NCI-H1436 (cell line): ENCODE results near the gene HNRNPDL.
"Not testable (repeated sequence)": the region's sequence is repeated elsewhere in the genome, so short reads cannot be mapped to it uniquely, and the experiment has no call there.

Source experiments
- DNase-seq: peaks from one replicate; lab custom pipeline; 2025; lab: John Stamatoyannopoulos, UW

HNRNPDL gene

GRCh38 chr4:82432596-82432995, 2.3 kb upstream of the HNRNPDL start:
- no peak for DNase-seq

- no peak for DNase-seq
Observed at GRCh38 chr4:82431831-82432230, 1.6 kb upstream of the HNRNPDL start.

GRCh38 chr4:82430964-82431745, 893 bp upstream of the HNRNPDL start:
- peak; percentile 34 for DNase-seq

GRCh38 chr4:82429728-82430192, 502 bp downstream of the HNRNPDL start:
- no peak for DNase-seq

GRCh38 chr4:82428969-82429727, 1.1 kb downstream of the HNRNPDL start:
- peak; percentile 88 for DNase-seq

- no peak for DNase-seq
Observed at GRCh38 chr4:82428526-82428968, 1.7 kb downstream of the HNRNPDL start.

GRCh38 chr4:82425478-82425877, 4.8 kb downstream of the HNRNPDL start:
- no peak for DNase-seq

- no peak for DNase-seq
Observed at GRCh38 chr4:82423245-82424054, 6.8 kb downstream of the HNRNPDL start.

- no peak for DNase-seq
Observed at GRCh38 chr4:82422616-82423015, 7.6 kb downstream of the HNRNPDL start.

GRCh38 chr4:82421796-82422560, 8.3 kb downstream of the HNRNPDL start:
- DNase-seq = no peak

GRCh38 chr4:82419451-82419850, 10.8 kb downstream of the HNRNPDL start:
- DNase-seq = no peak

- no peak for DNase-seq
Observed at GRCh38 chr4:82415922-82416365, 14.3 kb downstream of the HNRNPDL start.

- not testable (repeated sequence) for DNase-seq
Observed at GRCh38 chr4:82415061-82415460, 15.2 kb downstream of the HNRNPDL start.

GRCh38 chr4:82403725-82404124, 26.5 kb downstream of the HNRNPDL start:
- DNase-seq = no peak

GRCh38 chr4:82402196-82402775, 28.0 kb downstream of the HNRNPDL start:
- DNase-seq = no peak

GRCh38 chr4:82401600-82401999, 28.7 kb downstream of the HNRNPDL start:
- no peak for DNase-seq

GRCh38 chr4:82398263-82398662, 32.0 kb downstream of the HNRNPDL start:
- DNase-seq = no peak

- DNase-seq = no peak
Observed at GRCh38 chr4:82397527-82397926, 32.7 kb downstream of the HNRNPDL start.

- no peak for DNase-seq
Observed at GRCh38 chr4:82394896-82395295, 35.4 kb downstream of the HNRNPDL start.

GRCh38 chr4:82390061-82390460, 40.2 kb downstream of the HNRNPDL start:
- not testable (repeated sequence) for DNase-seq

- DNase-seq = no peak
Observed at GRCh38 chr4:82388405-82388804, 41.9 kb downstream of the HNRNPDL start.
